COLO829 (cell line): ENCODE results near the gene OXTR.
"Not testable (repeated sequence)": the region's sequence is repeated elsewhere in the genome, so short reads cannot be mapped to it uniquely, and the experiment has no call there.

Experiments
- DNase-seq: peaks from one replicate; pipeline ENCODE4 v3.0.0; 2012; ENCODE audit warnings: low spot score

The OXTR gene

DNA sequence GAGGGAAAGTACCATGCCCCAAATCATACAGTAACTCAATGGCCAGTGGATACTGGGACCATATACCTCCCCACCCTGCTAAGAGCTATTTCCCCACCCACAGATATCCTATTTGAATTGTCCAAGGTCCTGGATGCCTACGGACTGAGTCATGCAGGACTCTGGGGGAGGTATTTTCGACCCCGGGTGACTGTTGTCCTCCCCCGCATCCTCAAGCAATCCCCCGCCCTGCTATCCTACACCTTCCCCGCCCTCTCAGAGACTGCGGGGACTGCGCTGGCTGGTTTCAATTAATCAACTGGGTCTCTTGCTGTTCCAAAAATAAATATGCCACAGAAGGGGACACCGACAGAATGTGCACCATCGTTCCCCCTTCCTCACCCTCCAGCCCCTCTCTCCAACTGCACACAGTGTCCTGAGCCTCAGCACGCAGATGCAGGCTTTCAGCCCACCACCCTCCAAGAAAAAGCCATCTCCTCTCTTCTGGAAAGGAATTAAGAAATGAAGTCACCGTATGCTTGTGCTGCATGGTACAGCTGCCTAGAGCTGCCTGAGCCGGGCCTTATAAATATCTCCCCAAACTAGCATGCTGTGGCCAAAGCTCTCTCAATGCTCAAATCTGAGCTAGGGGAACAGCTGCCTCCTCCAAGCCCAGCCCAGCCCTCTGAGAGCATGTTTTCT lies 27.7 kb downstream of the OXTR start:
- DNase-seq, result peak; percentile 12

DNA sequence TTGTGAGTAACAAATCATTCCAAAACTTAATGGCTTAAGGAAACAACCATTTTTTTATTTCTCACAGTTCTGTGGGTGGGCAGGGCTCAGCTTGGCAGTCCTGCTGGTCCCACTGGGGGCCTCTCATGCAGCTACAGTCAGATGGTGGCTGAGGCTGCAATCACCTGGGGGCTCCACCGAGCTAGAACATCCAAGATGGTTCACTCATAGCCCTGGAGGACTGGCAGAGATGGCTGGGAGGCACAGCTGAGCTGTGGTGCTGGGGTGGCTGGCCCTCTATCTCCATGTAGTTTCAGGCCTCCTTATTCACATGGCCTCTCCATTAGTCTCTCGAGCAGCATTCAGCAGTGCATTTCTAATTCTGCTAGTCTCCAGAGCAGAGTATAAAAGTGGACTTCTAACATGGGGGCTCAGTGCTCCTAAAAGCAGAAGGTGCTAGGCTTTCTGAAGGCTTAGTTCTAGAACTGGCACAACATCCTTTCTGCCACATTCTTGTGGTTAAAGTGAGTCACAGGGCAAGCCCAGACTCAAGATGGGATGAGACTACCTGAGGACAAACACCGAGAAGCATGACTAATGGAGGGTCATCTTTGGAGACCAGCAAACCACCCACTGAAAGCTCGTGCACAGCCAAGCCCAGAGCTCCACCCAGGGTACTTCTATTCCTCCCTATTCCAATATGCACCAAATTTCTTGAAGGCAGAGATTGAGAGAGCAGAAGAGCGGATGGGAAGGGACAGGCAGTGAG lies 29.5 kb downstream of the OXTR start:
- DNase-seq, result no peak

DNA sequence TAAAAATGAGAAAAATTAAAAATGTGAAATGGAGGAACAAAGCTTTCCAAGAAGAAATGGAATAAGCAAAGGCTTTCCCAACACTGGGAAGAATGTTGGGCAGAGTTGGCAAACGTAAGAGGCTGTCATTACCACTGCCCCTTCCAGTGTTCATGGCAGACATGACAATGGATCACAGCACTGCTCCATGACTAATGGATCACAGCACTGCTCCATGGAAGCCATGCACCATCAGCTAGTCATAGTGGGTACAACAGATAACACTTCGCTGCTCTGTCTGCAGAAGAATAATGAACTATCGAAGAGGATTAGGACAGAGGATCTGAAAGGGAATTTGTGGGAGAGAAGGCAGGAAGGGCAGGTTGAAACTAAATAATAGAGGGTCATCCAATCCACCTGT lies 30.8 kb downstream of the OXTR start:
- DNase-seq, result no peak

DNA sequence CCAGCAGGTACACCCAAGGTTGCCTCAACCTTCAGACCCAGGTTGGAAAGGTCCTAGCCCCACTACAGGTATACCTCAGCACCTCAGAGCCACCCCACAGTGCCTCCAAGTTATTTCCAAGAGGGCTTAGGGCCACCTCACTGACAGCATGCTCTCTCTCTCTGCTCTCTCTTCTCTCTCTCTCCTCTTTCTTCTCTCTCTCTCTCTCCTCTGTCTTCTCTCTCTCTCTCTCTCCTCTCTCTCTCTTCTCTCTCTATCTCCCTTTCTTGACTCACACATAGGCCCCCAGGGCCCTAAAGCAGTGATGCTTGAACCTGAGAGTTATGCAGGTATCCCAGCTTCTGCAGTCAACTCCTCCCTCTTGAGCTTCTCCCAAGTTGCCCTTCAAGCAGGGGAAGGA lies 31.6 kb downstream of the OXTR start:
- no peak for DNase-seq

GRCh38 chr3:8737301-8737700 lies 32.1 kb downstream of the OXTR start:
- DNase-seq, result no peak

DNA sequence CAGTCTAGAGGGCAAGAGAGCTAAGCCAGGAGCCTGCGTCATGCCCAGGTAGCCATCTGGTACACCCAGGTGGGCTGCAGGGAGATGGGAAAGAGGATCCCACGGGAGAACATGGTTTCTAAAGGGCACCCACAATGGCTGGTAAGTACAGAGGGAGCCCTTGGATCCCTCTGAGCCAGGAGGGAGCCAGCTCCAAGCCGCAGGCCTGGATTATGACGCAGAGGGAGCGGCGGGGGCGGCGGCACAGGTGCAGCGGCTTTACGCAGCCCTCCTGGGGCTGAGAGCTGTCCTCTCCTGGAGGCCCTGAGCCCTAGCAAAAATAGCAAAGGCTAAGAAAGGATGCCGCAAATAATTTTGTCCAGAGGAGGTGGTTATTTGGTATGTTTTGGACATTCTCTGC lies 33.0 kb downstream of the OXTR start:
- DNase-seq, result no peak

DNA sequence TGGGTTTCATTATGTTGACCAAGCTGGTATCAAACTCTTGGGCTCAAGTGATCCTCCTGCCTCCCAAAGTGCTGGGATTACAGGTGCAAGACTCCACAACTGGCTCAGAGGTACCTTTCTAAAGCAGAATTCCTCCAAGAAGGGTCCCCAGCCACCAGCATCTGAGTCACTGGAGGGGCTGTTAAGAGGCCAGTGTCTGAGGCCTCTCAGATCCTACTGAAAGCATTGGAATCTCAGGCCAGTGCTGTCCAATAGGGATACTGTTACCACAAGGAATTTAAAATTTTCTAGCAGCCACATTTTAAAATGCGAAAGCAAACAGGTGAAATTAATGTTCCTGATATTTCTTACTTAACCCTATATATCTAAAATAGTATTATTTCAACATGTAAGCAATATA lies 34.5 kb downstream of the OXTR start:
- no peak for DNase-seq

- no peak for DNase-seq
Observed at GRCh38 chr3:8734137-8734878, 35.1 kb downstream of the OXTR start.

DNA sequence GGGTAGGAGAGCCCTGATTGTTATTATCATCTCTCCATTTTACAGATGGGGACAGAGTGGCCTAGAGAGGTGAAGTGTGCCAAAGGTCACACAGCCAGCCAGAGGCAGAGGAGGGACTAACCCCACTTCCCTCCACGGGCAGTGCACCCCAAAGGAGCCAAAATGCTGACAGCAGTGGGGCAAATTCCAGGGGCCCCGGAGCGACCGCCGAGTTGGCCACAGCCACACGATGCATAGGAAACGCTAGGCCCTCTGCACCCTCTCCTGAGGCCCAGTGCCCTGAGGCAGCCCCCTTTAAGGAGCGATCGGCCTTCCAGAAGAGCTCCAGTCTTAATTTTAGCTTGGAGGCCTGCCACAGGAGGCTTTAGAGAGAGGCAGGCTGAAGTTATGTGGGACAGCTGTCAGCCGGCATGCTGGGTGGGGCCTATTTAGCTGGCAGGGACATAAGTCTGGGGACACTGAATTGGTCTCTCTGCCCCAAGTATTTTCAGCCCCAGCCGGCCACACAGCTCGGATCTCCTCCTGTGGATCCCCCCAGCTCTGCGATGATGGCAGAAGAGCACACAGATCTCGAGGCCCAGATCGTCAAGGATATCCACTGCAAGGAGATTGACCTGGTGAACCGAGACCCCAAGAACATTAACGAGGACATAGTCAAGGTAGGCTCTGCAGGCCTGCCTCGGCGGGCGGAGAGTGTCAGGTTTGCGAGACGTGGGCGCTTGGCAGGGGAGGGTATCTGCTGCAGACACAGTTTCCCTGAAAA lies 35.9 kb downstream of the OXTR start, which contains the start of gene CAV3:
Gene CAV3 (plus strand): TSS at position 471 of the 763 bp plus-strand sequence. CDS start 75 bp downstream, at position 546.
- DNase-seq, result no peak

- no peak for DNase-seq
Observed at GRCh38 chr3:8732413-8732812, 37.0 kb downstream of the OXTR start.

- no peak for DNase-seq
Observed at GRCh38 chr3:8730656-8731055, 38.8 kb downstream of the OXTR start.

- no peak for DNase-seq
Observed at GRCh38 chr3:8729479-8729878, 39.9 kb downstream of the OXTR start.

GRCh38 chr3:8727605-8728512 lies 41.6 kb downstream of the OXTR start:
- DNase-seq, result no peak

DNA sequence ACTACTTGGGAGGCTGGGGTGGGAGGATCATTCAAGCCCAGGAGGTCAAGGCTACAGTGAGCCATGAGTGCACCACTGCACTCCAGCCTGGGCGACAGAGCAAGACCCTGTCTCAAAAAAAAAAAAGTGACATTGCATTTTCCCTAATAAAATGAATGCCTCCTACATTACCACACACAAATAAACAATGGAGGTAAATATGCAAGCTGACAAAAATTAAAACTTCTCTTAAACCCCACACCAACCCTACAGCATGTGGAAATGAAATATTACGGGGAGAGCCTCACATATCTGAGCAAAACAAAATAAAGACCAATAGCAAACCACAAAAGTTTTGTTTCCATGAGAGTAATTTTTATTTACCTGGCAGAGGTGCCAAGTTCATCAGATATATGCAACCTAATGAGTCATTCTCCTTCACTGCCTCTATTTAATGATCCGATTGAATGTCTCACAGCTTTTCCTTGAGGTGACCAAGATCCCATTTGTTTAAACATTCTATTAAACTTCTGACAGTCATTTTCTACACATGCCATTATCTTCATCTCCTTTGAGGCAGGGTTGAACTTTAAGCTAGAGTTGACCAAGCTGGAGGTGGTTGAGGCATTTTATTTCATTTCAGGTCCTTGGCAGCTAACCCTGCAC lies 45.2 kb downstream of the OXTR start:
- DNase-seq, result no peak

DNA sequence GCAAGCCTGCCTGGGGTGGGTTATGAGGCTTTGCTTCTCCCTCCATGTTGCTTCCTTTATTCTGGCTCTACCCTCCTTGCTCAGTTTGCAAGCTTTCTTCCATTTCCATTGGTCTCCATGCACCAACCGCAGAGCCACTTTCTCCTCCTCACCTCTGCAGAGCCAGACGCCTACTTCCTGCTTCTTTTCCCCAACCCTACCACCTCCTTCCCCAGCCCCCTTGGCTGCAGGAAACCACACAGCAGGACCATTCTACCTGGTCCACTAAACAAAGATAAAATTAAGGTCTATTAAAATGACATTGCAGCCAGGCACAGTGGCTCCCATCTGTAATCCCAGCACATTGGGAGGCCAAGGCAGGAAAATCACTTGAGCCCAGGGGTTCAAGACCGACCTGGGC lies 45.8 kb downstream of the OXTR start:
- no peak for DNase-seq

DNA sequence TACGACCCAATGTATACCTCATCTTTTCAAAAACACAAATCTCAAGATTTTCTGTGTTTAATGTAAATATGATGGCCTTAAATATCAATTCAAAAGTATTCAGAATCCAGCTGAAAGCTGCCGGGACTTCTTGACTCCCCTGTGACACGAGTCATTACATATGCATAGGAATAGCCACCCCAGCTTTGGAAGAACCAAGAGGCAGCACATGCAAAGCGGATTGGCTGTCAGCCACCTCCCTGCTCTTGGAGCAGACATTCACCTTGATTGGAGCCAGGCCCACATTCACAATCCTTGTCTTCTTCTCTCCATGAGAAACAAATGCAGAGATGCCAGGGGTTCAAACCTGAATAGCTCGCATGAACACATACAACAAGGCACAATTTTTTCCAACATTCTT lies 46.6 kb downstream of the OXTR start:
- DNase-seq, result no peak

GRCh38 chr3:8715757-8716156 lies 53.7 kb downstream of the OXTR start:
- not testable (repeated sequence) for DNase-seq

DNA sequence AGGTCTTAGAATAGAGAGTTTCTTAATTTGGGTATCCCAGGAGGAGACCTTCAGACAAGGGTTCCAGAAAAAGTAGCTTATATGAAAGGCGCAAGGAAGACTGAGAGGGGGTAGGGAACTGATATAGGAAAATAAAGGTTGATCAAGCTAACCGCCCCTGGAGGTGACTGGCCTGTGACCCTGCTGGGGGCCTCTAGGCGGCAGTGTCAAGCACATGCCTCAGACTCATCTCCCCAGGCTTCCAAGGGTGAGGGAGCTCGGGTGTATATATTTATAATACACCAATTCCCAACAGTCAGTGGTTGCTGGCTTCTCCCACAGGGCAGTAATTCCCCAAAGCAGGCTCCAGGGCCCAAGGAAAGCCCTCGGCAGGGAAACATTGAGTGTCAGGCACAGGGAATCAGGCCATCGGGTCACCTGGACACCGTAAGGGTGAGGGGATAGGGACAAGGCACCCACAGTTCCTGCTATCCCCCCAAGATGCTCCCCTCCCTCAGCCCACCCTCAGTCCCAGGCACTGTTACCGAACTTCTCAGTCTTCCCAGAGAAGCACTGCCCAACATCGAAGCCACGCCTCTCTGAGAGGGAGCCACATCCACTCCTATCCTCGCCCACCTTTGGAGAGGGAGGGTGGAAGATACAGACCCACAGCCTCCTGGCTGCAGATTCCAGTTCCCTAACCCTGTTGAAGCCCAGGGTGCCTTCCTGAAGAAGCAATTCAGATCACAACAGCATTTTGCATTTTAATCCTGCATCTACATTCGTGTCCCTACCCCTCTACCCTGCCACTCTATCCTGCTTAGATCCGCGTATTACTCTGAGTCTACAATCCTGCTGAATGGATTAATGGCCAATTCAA lies 55.3 kb downstream of the OXTR start:
- DNase-seq, result no peak

DNA sequence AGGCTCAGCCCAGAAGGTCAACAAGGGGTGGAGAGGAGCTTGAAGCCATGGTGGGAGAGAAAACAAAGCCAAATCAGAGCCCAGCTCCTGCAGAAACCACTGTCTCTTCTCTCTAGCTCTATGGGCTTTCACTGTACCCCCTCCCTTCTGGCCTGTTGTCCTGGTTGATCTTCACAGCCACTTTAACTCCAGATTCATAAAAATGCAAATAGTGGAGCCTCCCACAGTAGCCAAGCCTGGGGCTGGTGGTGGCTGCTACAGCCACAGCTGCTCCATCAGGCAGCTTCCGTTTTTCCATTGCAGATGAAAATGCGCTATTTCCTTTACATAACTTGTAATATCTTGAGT lies 56.5 kb downstream of the OXTR start:
- DNase-seq, result no peak
